Gastroesophageal sphincter (tissue), 4 donors: ENCODE results near the gene NXPH4. TPM values are rescaled to one million over a fixed set of nuclear protein-coding genes. Genes with fewer than 3 reads are reported as not detected.

Experiments
- ATAC-seq: fragments of 150-250 bp; one replicate; pipeline ENCODE4 v1.9.1; 2016; ENCODE audit warnings: mild to moderate bottlenecking, moderate library complexity
- H3K27ac ChIP-seq, 4 donors: fragments of 200-600 bp; sonication (generic) in 3 of 4; 1 replicate in 3 of 4; 2 replicates in 1 of 4; pipeline ENCODE4 v1.5.1; 2016 to 2019
- H3K27me3 ChIP-seq: fragments of 200-600 bp; sonication (generic); one replicate; pipeline ENCODE4 v1.5.1; 2019
- H3K36me3 ChIP-seq, 2 donors: fragments of 200-600 bp; sonication (generic); one replicate each; pipeline ENCODE4 v1.5.1; 2019; ENCODE audit warnings: control low read depth in 1 of 2
- H3K4me1 ChIP-seq, 3 donors: fragments of 200-600 bp; sonication (generic); 1 replicate in 2 of 3; 2 replicates in 1 of 3; pipeline ENCODE4 v1.5.1; 2016 to 2019; ENCODE audit warnings: control low read depth in 2 of 3
- H3K4me3 ChIP-seq, 2 donors: fragments of 200-600 bp; sonication (generic); one replicate each; pipeline ENCODE4 v1.5.1; 2019; ENCODE audit warnings: mild to moderate bottlenecking in 1 of 2, moderate library complexity in 1 of 2
- H3K9me3 ChIP-seq, 3 donors: fragments of 200-600 bp; sonication (generic); one replicate each; pipeline ENCODE4 v1.5.1; 2017 to 2019; ENCODE audit warnings: control low read depth in 2 of 3
- EP300 ChIP-seq: sonication (generic); formaldehyde crosslinking; IDR thresholded peaks from one replicate; pipeline ENCODE4 v1.6.1; 2017; ENCODE audit warnings: antibody characterized with exemption, mild to moderate bottlenecking
- POLR2A ChIP-seq, 2 donors: fragments of 450-650 bp; IDR thresholded peaks; one replicate each; pipeline ENCODE4 v1.6.1; 2017; ENCODE audit warnings: antibody characterized with exemption in 2 of 2, mild to moderate bottlenecking in 2 of 2, moderate library complexity in 1 of 2
- POLR2AphosphoS5 ChIP-seq: sonication (generic); formaldehyde crosslinking; IDR thresholded peaks from one replicate; pipeline ENCODE4 v1.6.1; 2017; ENCODE audit warnings: antibody characterized with exemption
- whole genome bisulfite sequencing, 2 donors: methylation state at CpG; one replicate each; pipeline ENCODE4 v1.1.5; 2018; ENCODE audit warnings: low coverage in 1 of 2; 5-methylcytosine and 5-hydroxymethylcytosine counted together
- total RNA-seq, 4 donors: library from RNA; depleted of rRNA; stranded (reverse); fragments of >200 nt; gene quantifications; one replicate each; pipeline ENCODE4 v1.1.0, GENCODE V29; 2016
- TF ChIP-seq, protein P1 (sequence below), 4 experiments: fragments of 200-600 bp in 2 of 4; fragments of 450-650 bp in 2 of 4; sonication (generic) in 1 of 4; IDR thresholded peaks; one replicate each; pipeline ENCODE4 v1.5.1; 2017 to 2019; ENCODE audit warnings: antibody characterized with exemption in 4 of 4, mild to moderate bottlenecking in 2 of 4, moderate library complexity in 2 of 4

NXPH4 gene
- total RNA-seq, 4 donors from 2014 or later: 1.1 TPM; not detected in 3

DNA sequence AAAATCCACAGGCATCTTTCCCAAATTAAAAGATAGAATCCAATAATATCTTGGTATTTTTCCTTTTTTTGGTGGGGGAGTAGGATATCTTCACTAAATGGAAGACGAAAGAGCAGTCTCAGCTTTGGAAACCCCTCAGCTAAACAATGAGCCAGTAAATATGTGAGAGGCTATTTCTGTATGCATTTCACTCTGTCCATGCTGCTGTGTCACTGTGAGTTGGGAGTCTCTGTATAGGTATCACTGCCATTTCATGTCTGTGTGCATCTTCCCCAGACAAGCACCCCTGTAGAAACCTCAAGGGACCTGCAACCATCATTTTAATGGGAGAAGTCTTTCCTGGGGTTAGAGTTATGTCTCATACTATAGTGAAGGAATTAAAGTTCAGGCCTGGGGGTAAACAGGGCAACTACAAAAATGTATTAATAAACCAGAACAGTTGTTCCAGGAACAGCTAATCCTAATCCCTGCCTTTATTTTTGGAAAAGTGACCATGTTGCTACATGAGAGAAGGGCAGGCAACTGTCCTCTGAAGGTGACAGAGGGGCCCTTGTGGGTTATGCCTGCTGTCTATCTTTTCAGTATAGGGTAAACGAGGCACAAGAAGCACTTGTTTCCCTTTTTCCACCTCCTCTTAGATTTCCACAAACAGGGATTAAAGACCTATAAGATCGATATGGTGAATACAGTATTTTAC is 45.7 kb downstream of the NXPH4 start:
- 88 to 95% methylated on average over 2 to 3 of the region's 3 CpGs for WGBS, 2 donors
- Histone ChIP-seq H3K27me3 (no peaks in the 10 kb centered on the region), H3K27ac (no peak overlapping the region), H3K36me3 (peaks cover 0 to 91% of the 10 kb centered on the region in 2 donors), H3K4me3 (no peak overlapping the region), H3K4me1 (peaks cover 0 to 9% (median 0%) of the 10 kb centered on the region in 3 donors), H3K9me3 (no peaks in the 10 kb centered on the region)
- TF ChIP-seq POLR2A (IDR thresholded peaks at IDR 0.05) (no peak), POLR2AphosphoS5 (no peak), EP300 (no peak)
- TF ChIP-seq, protein P1, sequence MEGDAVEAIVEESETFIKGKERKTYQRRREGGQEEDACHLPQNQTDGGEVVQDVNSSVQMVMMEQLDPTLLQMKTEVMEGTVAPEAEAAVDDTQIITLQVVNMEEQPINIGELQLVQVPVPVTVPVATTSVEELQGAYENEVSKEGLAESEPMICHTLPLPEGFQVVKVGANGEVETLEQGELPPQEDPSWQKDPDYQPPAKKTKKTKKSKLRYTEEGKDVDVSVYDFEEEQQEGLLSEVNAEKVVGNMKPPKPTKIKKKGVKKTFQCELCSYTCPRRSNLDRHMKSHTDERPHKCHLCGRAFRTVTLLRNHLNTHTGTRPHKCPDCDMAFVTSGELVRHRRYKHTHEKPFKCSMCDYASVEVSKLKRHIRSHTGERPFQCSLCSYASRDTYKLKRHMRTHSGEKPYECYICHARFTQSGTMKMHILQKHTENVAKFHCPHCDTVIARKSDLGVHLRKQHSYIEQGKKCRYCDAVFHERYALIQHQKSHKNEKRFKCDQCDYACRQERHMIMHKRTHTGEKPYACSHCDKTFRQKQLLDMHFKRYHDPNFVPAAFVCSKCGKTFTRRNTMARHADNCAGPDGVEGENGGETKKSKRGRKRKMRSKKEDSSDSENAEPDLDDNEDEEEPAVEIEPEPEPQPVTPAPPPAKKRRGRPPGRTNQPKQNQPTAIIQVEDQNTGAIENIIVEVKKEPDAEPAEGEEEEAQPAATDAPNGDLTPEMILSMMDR (IDR thresholded peaks at IDR 0.05): no peak
- no peak for ATAC-seq

DNA sequence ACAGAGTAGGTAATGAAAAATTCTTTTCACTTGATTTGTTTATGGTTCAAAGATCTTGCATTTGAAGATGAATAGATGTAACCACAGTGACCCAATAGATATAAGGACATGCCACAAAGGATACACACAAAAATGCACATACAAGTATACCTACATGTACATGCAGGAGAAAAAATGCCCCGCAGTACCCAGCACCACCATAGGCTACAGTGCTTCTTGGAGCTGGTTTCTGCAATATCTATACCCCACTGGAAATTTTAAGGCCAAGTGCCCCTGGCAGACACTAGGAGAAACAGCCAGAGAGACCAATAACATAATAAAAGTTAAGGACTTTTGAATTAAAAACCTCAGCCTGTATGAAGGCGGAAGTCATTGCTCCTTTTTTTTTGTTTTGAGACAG is 46.5 kb downstream of the NXPH4 start:
- 88 to 96% methylated on average over 1 to 2 of the region's 2 CpGs for WGBS, 2 donors
- H3K27me3 ChIP-seq: no peaks in the 10 kb centered on the region
- no peak overlapping the region for H3K27ac ChIP-seq
- no peak overlapping the region for H3K4me3 ChIP-seq
- H3K4me1 ChIP-seq: peaks cover 0 to 9% (median 0%) of the 10 kb centered on the region in 3 donors
- TF ChIP-seq EP300: no peak
- TF ChIP-seq, protein P1 (IDR thresholded peaks at IDR 0.05): no peak
- no peak for TF ChIP-seq POLR2A (IDR thresholded peaks at IDR 0.05)
- no peak for TF ChIP-seq POLR2AphosphoS5
- H3K36me3 ChIP-seq: peaks cover 0 to 91% of the 10 kb centered on the region in 2 donors
- ATAC-seq: no peak
- no peaks in the 10 kb centered on the region for H3K9me3 ChIP-seq

DNA sequence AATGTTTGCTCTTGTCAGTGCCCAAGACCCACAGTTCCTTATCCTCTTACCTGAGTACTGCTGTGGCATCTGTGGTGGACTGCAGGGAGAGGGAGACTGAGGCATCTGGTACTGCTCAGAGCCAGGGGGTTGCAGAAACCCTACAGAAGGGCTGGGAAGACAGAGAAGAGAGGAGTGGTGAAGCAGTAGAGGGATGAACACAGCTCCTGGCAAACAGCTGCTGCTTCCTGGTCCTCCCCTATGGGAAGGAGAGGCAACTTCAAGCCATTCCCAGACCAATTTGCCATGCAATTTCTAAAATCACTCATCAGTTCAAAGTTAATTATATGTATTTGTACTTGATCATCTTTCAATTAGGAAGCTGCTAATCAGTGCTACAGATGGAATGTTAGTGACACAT is 50.1 kb downstream of the NXPH4 start:
- peaks cover 0 to 9% (median 0%) of the 10 kb centered on the region in 3 donors for H3K4me1 ChIP-seq
- peaks cover 0 to 91% of the 10 kb centered on the region in 2 donors for H3K36me3 ChIP-seq
- ATAC-seq: no peak
- H3K4me3 ChIP-seq: no peak overlapping the region
- TF ChIP-seq POLR2A (IDR thresholded peaks at IDR 0.05) (no peak), EP300 (no peak), POLR2AphosphoS5 (no peak)
- TF ChIP-seq, protein P1 (IDR thresholded peaks at IDR 0.05): no peak
- H3K27ac ChIP-seq: no peak overlapping the region
- no peaks in the 10 kb centered on the region for H3K27me3 ChIP-seq
- H3K9me3 ChIP-seq: no peaks in the 10 kb centered on the region

DNA sequence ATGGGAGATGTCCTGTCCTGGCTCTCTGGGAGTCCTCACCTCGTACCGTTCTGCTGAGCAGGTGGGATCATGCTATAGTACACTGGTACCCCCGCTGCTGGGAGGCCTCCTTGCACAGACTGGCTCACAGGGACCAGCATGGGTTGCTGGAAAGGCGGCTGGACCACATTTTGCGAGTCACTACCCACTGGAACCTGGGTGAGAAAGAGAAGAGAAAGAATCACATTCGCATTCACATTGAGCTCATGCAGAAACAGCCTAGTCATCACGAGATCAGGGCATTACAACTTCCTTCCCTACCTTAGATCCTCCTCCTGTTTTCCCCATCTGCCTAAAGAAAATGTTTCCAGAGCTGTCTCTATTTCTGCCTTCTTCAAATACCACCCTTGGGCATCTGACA is 51.7 kb downstream of the NXPH4 start:
- 63 to 82% methylated on average over 2 to 7 of the region's 7 CpGs for WGBS, 2 donors
- no peak overlapping the region for H3K4me3 ChIP-seq
- peaks cover 0 to 9% (median 0%) of the 10 kb centered on the region in 3 donors for H3K4me1 ChIP-seq
- no peaks in the 10 kb centered on the region for H3K27me3 ChIP-seq
- no peaks in the 10 kb centered on the region for H3K9me3 ChIP-seq
- peaks cover 0 to 92% of the 10 kb centered on the region in 2 donors for H3K36me3 ChIP-seq
- TF ChIP-seq POLR2A (IDR thresholded peaks at IDR 0.05) (no peak), POLR2AphosphoS5 (no peak), EP300 (no peak)
- TF ChIP-seq, protein P1 (IDR thresholded peaks at IDR 0.05): no peak
- H3K27ac ChIP-seq: no peak overlapping the region
- no peak for ATAC-seq

DNA sequence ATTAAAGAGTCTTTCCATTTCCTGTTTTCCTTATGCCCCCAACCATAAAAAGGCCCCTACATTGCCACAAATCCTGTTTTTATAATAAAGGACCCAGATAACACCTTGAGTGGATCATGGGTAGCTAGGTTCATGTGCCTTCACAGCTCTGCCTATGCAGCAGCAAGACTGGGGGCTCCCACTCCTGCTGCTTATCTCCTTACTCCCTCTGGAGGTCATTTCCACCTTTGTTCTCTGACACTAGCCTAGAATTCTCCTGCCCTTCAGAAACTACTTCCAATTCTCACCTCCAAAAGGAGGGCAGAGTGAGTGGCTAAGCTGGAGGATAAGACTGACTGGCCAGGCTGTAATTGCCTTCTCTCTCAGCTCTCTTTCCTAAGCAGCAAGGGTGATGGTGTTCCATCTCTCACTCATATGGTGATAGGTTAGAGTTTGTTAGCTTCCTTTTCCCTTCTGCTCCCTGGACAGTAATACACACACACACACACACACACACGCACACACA is 54.4 kb downstream of the NXPH4 start:
- no peaks in the 10 kb centered on the region for H3K27me3 ChIP-seq
- no peak for ATAC-seq
- H3K4me1 ChIP-seq: no peaks in the 10 kb centered on the region
- 83% methylated on average over 1 of the region's 1 CpG; no CpG with 5 or more reads in 1 of the 2 donors for WGBS, 2 donors
- no peaks in the 10 kb centered on the region for H3K9me3 ChIP-seq
- H3K36me3 ChIP-seq: peaks cover 0 to 93% of the 10 kb centered on the region in 2 donors
- no peak overlapping the region for H3K4me3 ChIP-seq
- TF ChIP-seq POLR2A (IDR thresholded peaks at IDR 0.05) (no peak), EP300 (no peak), POLR2AphosphoS5 (no peak)
- TF ChIP-seq, protein P1 (IDR thresholded peaks at IDR 0.05): no peak
- H3K27ac ChIP-seq: no peak overlapping the region
